ENCODE measurements around the gene MGAT5B. TPM values are rescaled to one million over a fixed set of nuclear protein-coding genes. Genes with fewer than 3 reads are reported as not detected.
"Not testable (repeated sequence)": the region's sequence is repeated elsewhere in the genome, so short reads cannot be mapped to it uniquely, and the experiment has no call there.

MGAT5B gene
- total RNA-seq, 2 donors from 2014 or later: 3.6 TPM; not detected in 1

DNA sequence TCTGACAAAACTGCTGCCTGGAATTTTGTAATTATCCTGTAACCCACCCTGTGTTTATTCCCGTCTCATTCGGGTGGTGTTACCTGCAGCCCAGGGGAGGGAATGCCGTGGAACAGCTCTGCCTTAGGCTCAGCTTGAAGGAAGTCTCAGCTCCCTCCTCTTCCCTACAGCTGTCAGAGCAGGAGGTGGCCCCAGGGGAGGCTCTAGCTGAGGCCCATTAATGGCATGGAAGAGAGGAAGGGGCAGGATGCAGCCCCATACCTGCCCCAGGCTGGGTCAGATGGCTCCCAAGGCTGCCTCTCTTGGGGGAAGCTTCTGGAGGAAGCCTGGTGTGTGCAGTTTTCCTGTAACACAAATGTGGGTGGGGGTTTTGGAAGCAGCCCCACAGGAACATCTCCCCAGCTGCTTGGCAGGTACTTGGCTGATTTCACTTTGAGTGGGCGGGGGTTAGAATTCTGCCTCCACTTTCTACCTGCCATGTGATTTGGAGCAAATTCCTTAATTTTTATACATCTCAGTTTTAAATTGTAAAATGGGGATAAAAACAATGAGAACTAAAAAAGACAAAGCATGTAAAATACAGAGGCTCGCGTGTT, 103.9 kb downstream of the MGAT5B start:
- H3K4me3 ChIP-seq: no peak overlapping the region
- ATAC-seq (no peak), DNase-seq (no peak)
- intact Hi-C loops (cut with DNase I): no loop called here
- no peaks in the 10 kb centered on the region for H3K9me3 ChIP-seq
- H3K27ac ChIP-seq: no peak overlapping the region
- no peak for TF ChIP-seq POLR2A (IDR thresholded peaks at IDR 0.05)
- no peaks in the 10 kb centered on the region for H3K36me3 ChIP-seq (replicated peaks in 1 of 2; ENCODE audit: insufficient read depth in 1 of 2, low read depth in 2 of 2)
- peaks cover 0 to 4% of the 10 kb centered on the region in 2 donors for H3K27me3 ChIP-seq
- WGBS, 2 donors: 64 to 79% methylated on average over 3 to 6 of the region's 6 CpGs
- peaks cover 18% of the 10 kb centered on the region for H3K4me1 ChIP-seq

DNA sequence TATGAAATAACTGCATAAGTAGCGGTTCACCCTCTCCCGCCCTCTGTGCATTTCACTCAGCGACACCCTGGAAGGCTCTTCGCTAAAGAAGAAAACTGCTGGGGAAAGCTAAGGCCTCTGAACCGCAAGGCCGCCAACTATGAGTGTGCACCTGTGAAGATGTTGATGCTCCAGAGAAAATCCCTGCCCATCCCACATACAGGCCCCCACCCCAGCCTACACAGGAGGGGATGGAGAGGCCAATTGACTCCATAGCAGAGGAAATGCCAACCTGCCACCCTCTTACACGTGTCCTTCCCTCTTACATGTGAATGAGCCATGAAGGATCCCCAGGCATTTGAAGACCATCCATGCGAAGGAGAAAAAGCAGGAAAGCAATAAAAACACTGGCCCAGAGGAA, 104.8 kb downstream of the MGAT5B start:
- 80 to 85% methylated on average over 8 of the region's 8 CpGs for WGBS, 2 donors
- H3K4me1 ChIP-seq: peaks cover 18% of the 10 kb centered on the region
- peaks cover 0 to 4% of the 10 kb centered on the region in 2 donors for H3K27me3 ChIP-seq
- intact Hi-C loops (cut with DNase I): no loop called here
- no peaks in the 10 kb centered on the region for H3K9me3 ChIP-seq
- H3K4me3 ChIP-seq: no peak overlapping the region
- no peaks in the 10 kb centered on the region for H3K36me3 ChIP-seq (replicated peaks in 1 of 2; ENCODE audit: insufficient read depth in 1 of 2, low read depth in 2 of 2)
- no peak for ATAC-seq
- TF ChIP-seq POLR2A (IDR thresholded peaks at IDR 0.05): no peak
- TF ChIP-seq, protein P1, sequence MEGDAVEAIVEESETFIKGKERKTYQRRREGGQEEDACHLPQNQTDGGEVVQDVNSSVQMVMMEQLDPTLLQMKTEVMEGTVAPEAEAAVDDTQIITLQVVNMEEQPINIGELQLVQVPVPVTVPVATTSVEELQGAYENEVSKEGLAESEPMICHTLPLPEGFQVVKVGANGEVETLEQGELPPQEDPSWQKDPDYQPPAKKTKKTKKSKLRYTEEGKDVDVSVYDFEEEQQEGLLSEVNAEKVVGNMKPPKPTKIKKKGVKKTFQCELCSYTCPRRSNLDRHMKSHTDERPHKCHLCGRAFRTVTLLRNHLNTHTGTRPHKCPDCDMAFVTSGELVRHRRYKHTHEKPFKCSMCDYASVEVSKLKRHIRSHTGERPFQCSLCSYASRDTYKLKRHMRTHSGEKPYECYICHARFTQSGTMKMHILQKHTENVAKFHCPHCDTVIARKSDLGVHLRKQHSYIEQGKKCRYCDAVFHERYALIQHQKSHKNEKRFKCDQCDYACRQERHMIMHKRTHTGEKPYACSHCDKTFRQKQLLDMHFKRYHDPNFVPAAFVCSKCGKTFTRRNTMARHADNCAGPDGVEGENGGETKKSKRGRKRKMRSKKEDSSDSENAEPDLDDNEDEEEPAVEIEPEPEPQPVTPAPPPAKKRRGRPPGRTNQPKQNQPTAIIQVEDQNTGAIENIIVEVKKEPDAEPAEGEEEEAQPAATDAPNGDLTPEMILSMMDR (IDR thresholded peaks at IDR 0.05): no peak
- DNase-seq: no peak
- H3K27ac ChIP-seq: no peak overlapping the region

DNA sequence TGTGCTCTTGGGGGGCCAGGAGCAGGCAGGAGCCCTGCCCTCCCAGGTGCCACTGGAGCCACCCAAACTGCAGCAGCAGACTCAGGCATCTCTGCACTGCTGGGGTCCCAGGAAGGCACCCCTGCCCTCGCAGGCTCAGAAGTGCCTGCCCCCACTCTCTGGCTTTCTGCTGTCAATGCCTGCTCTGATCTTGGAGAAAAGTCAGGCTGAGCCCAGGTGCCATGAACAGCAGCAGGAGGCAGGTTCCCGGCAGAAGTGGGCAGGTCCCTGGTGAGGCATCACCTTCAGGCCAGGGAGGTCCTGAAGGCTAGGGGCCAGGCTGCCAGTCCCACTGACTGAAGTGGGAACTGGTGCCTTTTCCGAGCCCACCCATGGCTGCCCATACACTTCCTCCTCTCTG, 106.5 kb downstream of the MGAT5B start:
- Histone ChIP-seq H3K27ac (no peak overlapping the region), H3K4me1 (peaks cover 5% of the 10 kb centered on the region), H3K36me3 (replicated peaks in 1 of 2; ENCODE audit: insufficient read depth in 1 of 2, low read depth in 2 of 2) (no peaks in the 10 kb centered on the region), H3K4me3 (no peak overlapping the region), H3K9me3 (no peaks in the 10 kb centered on the region), H3K27me3 (no peaks in the 10 kb centered on the region)
- 71 to 80% methylated on average over 1 to 3 of the region's 3 CpGs for WGBS, 2 donors
- TF ChIP-seq, protein P1 (IDR thresholded peaks at IDR 0.05): no peak
- TF ChIP-seq POLR2A (IDR thresholded peaks at IDR 0.05): no peak
- no peak for DNase-seq
- ATAC-seq: no peak
- intact Hi-C loops (cut with DNase I): no loop called here

DNA sequence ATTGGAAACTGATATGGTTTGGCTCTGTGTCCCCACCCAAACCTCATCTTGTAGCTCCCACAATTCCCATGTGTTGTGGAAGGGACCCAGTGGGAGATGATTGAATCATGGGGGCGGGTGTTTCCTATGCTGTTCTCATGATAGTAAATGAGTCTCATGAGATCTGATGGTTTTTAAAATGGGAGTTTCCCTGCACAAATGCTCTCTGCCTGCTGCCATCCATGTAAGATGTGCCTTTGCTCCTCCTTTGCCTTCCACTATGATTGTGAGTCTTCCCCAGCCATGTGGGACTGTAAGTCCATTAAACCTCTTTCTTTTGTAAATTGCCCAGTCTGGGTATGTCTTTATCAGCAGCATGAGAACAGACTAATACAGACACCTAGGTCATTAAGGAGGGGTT, 109.8 kb downstream of the MGAT5B start:
- DNase-seq; ATAC-seq; intact Hi-C loops (cut with DNase I); H3K36me3 ChIP-seq (replicated peaks in 1 of 2; ENCODE audit: insufficient read depth in 1 of 2, low read depth in 2 of 2); H3K4me1 ChIP-seq; H3K4me3 ChIP-seq; H3K9me3 ChIP-seq; H3K27ac ChIP-seq; H3K27me3 ChIP-seq: not testable (repeated sequence)
- 44 to 69% methylated on average over 1 of the region's 1 CpG for WGBS, 2 donors

DNA sequence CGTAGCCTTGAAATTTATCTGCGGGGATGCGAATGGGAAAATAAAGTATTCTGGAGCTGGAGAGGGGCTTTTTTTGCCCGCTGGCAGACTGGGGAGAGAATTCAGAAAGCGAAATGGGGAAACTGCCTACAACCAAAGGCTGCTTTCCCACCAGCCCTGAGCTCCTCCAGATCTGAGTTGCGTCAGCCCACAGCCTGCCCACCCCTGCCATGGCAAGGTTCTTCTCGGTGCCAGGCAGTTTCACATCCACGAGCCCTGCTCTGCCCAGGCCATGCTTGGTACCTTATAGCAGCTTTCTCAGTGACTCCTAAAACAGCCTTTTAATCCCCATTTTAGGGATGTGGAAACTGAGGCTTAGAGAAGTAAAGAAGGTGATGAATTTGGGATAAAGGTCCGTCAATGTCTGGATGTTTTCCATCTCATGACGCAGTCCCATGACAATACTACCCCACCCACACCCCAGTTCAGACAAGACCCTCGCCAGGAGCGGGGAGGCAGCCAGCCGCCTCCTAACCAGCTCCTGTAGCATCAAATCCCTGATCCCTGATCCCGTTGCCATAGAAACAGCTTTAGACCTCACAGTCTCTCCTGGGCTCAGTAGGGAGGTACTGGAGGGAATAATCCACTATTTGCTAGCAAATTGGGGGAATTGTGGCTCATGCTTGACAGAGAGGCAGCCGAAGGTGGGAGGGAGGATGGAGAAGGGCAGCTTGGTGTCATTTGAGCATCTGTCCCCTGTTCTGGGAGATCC, 113.5 kb downstream of the MGAT5B start:
- H3K27ac ChIP-seq: no peak overlapping the region
- TF ChIP-seq, protein P1 (IDR thresholded peaks at IDR 0.05): no peak
- TF ChIP-seq POLR2A (IDR thresholded peaks at IDR 0.05): no peak
- H3K4me3 ChIP-seq: no peak overlapping the region
- 58 to 64% methylated on average over 9 to 15 of the region's 15 CpGs for WGBS, 2 donors
- H3K4me1 ChIP-seq: no peaks in the 10 kb centered on the region
- DNase-seq (no peak), ATAC-seq (no peak)
- intact Hi-C loops (cut with DNase I): no loop called here
- no peaks in the 10 kb centered on the region for H3K36me3 ChIP-seq (replicated peaks in 1 of 2; ENCODE audit: insufficient read depth in 1 of 2, low read depth in 2 of 2)
- H3K27me3 ChIP-seq: no peaks in the 10 kb centered on the region
- no peaks in the 10 kb centered on the region for H3K9me3 ChIP-seq

All from body of pancreas (tissue), 4 donors.